HEK293 (cell line): ENCODE measurements around the gene TTBK1.
A peak's percentile ranks its signal among the peaks of the same experiment; 100 is the strongest.

Experiments
- CTCF ChIA-PET: fragments of 350-600 bp; formaldehyde crosslinking; extraction: SDS; loops from one replicate; lab custom pipeline; 2021; ENCODE audit warnings: antibody characterized with exemption; lab: Yijun Ruan, JAX
- POLR2A ChIA-PET: fragments of 300-600 bp; formaldehyde crosslinking; extraction: SDS; loops from one replicate; lab custom pipeline; 2020; ENCODE audit warnings: antibody characterized with exemption, inconsistent platforms; lab: Yijun Ruan, JAX
- H3K27ac ChIP-seq: fragments of 200-500 bp; sonication (Bioruptor generic); 2 replicates; pipeline ENCODE4 v1.5.1; 2014; ENCODE audit warnings: low read depth, low read length, control low read depth, inconsistent platforms; ENCODE audit errors: extremely low read depth
- H3K36me3 ChIP-seq, 2 experiments: fragments of 200-500 bp in 1 of 2; sonication (Bioruptor generic) in 1 of 2; 1 replicate in 1 of 2; 2 replicates in 1 of 2; pipeline ENCODE4 v1.5.1; 2014 to 2017; ENCODE audit warnings: inconsistent platforms in 2 of 2, low read length in 2 of 2; ENCODE audit not compliant: control insufficient read depth in 2 of 2, insufficient read depth in 1 of 2
- H3K4me1 ChIP-seq: fragments of 200-500 bp; sonication (Bioruptor generic); 2 replicates; pipeline ENCODE4 v1.5.1; 2014; ENCODE audit warnings: mild to moderate bottlenecking, low read length, inconsistent platforms; ENCODE audit not compliant: control insufficient read depth, insufficient read depth
- H3K4me3 ChIP-seq: 2 replicates; pipeline ENCODE4 v1.5.1; 2011; ENCODE audit warnings: low read depth, mild to moderate bottlenecking, control low read depth, low read length, moderate library complexity
- H3K9me3 ChIP-seq: fragments of 200-500 bp; sonication (Bioruptor generic); 2 replicates; pipeline ENCODE4 v1.5.1; 2014; ENCODE audit warnings: low read depth, low read length, inconsistent platforms; ENCODE audit not compliant: control insufficient read depth, insufficient read depth
- BCL11A ChIP-seq: fragments of 450-650 bp; formaldehyde crosslinking; IDR thresholded peaks from 2 replicates; pipeline ENCODE4 v1.5.1; 2016; ENCODE audit warnings: low read depth, missing biosample characterization, missing genetic modification characterization
- HIC1 ChIP-seq: fragments of 450-650 bp; formaldehyde crosslinking; IDR thresholded peaks from 2 replicates; pipeline ENCODE4 v1.5.1; 2016; ENCODE audit warnings: missing biosample characterization, missing genetic modification characterization
- MZF1 ChIP-seq: fragments of 450-650 bp; formaldehyde crosslinking; IDR thresholded peaks from 2 replicates; pipeline ENCODE4 v1.5.1; 2017; ENCODE audit warnings: missing biosample characterization, missing genetic modification characterization, borderline replicate concordance
- OVOL3 ChIP-seq: fragments of 450-650 bp; formaldehyde crosslinking; IDR thresholded peaks from 2 replicates; pipeline ENCODE4 v1.5.1; 2016; ENCODE audit warnings: missing biosample characterization, missing genetic modification characterization
- TCF7L2 ChIP-seq: IDR thresholded peaks from 2 replicates; pipeline ENCODE4 v1.6.1; 2011; ENCODE audit warnings: low read depth, mild to moderate bottlenecking, inconsistent platforms, low read length, moderate library complexity, borderline replicate concordance
- ZFP69B ChIP-seq: fragments of 450-650 bp; formaldehyde crosslinking; IDR thresholded peaks from 2 replicates; pipeline ENCODE4 v1.5.1; 2016; ENCODE audit warnings: missing biosample characterization, missing genetic modification characterization
- ZNF223 ChIP-seq: fragments of 450-650 bp; formaldehyde crosslinking; IDR thresholded peaks from 2 replicates; pipeline ENCODE4 v1.5.1; 2016; ENCODE audit warnings: missing biosample characterization, missing genetic modification characterization
- ZNF23 ChIP-seq: fragments of 450-650 bp; formaldehyde crosslinking; IDR thresholded peaks from 2 replicates; pipeline ENCODE4 v1.5.1; 2016; ENCODE audit warnings: missing biosample characterization, missing genetic modification characterization, borderline replicate concordance
- ZNF747 ChIP-seq: fragments of 450-650 bp; formaldehyde crosslinking; IDR thresholded peaks from 2 replicates; pipeline ENCODE4 v1.5.1; 2016; ENCODE audit warnings: missing biosample characterization, missing genetic modification characterization
- ZNF791 ChIP-seq: fragments of 450-650 bp; formaldehyde crosslinking; IDR thresholded peaks from 2 replicates; pipeline ENCODE4 v1.5.1; 2016; ENCODE audit warnings: missing biosample characterization, missing genetic modification characterization
- ZNF843 ChIP-seq: fragments of 450-650 bp; formaldehyde crosslinking; IDR thresholded peaks from 2 replicates; pipeline ENCODE4 v1.5.1; 2016; ENCODE audit warnings: missing biosample characterization, missing genetic modification characterization
- TF ChIP-seq, protein P1 (sequence below): fragments of 450-650 bp; formaldehyde crosslinking; IDR thresholded peaks from 2 replicates; pipeline ENCODE4 v1.5.1; 2016; ENCODE audit warnings: missing biosample characterization, missing genetic modification characterization, low read depth
- TF ChIP-seq, protein P2 (sequence below): fragments of 450-650 bp; formaldehyde crosslinking; IDR thresholded peaks from 2 replicates; pipeline ENCODE4 v1.5.1; 2016; ENCODE audit warnings: missing biosample characterization, missing genetic modification characterization

The TTBK1 gene

DNA sequence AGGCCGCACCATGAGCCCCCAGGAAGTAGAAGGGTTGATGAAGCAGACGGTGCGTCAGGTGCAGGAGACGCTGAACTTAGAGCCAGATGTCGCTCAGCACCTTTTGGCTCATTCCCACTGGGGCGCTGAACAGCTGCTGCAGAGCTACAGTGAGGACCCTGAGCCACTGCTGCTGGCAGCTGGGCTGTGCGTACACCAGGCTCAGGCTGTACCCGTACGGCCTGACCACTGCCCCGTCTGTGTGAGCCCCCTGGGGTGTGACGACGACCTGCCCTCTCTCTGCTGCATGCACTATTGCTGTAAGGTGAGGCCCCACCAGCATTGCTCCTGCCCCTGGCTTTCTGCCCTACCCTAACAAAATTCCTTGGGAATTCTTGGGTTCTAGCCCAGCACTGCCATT is 27.1 kb upstream of the TTBK1 start:
- no peak overlapping the region for H3K4me3 ChIP-seq
- peaks cover 0 to 11% of the 10 kb centered on the region in 2 experiments; a peak in 2 of 3 replicates for H3K36me3 ChIP-seq
- no peaks in the 10 kb centered on the region for H3K4me1 ChIP-seq
- TF ChIP-seq BCL11A (no peak), ZNF843 (tag by site-specific recombination) (no peak), ZNF23 (tag by site-specific recombination) (no peak), ZNF747 (tag by site-specific recombination) (no peak), TCF7L2 (no peak), OVOL3 (no peak), MZF1 (no peak)
- H3K27ac ChIP-seq = no peak overlapping the region
- H3K9me3 ChIP-seq = no peaks in the 10 kb centered on the region
- ChIA-PET CTCF (interaction anchor here (4.6 kb wide), 1 partner anchor 13 kb away, joined by 20 read pairs; the partner anchor contains the start of gene DNPH1), POLR2A (interaction anchor here (0.5 kb wide), 1 partner anchor 181 kb away, joined by 3 read pairs; no protein-coding TSS in a partner anchor)

- TF ChIP-seq ZFP69B (tag by site-specific recombination) (no peak), ZNF223 (tag by site-specific recombination) (no peak), HIC1 (tag by site-specific recombination) (no peak), OVOL3 (no peak)
- TF ChIP-seq, protein P1, sequence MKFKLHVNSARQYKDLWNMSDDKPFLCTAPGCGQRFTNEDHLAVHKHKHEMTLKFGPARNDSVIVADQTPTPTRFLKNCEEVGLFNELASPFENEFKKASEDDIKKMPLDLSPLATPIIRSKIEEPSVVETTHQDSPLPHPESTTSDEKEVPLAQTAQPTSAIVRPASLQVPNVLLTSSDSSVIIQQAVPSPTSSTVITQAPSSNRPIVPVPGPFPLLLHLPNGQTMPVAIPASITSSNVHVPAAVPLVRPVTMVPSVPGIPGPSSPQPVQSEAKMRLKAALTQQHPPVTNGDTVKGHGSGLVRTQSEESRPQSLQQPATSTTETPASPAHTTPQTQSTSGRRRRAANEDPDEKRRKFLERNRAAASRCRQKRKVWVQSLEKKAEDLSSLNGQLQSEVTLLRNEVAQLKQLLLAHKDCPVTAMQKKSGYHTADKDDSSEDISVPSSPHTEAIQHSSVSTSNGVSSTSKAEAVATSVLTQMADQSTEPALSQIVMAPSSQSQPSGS (tag by site-specific recombination) = no peak
Observed at GRCh38 chr6:43217351-43217750, 25.9 kb upstream of the TTBK1 start.

DNA sequence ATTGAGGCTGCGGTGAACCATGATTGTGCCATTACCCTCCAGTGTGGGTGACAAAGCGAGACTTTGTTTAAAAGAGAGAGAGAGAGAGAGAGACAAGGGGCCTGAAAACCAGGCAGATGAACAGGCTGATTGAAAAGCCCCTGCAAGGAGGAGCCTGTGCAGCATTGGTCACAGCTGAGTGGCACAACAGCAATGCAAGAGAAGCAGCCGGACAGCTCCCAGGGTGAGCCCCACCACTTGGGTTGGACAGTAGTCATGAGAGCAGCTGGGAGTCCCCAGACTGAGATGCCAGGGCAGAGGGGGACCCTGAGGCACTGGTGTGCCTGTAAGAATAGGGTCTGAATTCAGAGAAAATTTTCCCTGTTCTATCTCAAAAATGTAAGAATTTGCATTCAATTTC is 24.2 kb upstream of the TTBK1 start:
- H3K4me1 ChIP-seq = no peaks in the 10 kb centered on the region
- no peak overlapping the region for H3K4me3 ChIP-seq
- H3K9me3 ChIP-seq = no peaks in the 10 kb centered on the region
- no peak for TF ChIP-seq ZNF791 (tag by site-specific recombination)
- TF ChIP-seq, protein P2, sequence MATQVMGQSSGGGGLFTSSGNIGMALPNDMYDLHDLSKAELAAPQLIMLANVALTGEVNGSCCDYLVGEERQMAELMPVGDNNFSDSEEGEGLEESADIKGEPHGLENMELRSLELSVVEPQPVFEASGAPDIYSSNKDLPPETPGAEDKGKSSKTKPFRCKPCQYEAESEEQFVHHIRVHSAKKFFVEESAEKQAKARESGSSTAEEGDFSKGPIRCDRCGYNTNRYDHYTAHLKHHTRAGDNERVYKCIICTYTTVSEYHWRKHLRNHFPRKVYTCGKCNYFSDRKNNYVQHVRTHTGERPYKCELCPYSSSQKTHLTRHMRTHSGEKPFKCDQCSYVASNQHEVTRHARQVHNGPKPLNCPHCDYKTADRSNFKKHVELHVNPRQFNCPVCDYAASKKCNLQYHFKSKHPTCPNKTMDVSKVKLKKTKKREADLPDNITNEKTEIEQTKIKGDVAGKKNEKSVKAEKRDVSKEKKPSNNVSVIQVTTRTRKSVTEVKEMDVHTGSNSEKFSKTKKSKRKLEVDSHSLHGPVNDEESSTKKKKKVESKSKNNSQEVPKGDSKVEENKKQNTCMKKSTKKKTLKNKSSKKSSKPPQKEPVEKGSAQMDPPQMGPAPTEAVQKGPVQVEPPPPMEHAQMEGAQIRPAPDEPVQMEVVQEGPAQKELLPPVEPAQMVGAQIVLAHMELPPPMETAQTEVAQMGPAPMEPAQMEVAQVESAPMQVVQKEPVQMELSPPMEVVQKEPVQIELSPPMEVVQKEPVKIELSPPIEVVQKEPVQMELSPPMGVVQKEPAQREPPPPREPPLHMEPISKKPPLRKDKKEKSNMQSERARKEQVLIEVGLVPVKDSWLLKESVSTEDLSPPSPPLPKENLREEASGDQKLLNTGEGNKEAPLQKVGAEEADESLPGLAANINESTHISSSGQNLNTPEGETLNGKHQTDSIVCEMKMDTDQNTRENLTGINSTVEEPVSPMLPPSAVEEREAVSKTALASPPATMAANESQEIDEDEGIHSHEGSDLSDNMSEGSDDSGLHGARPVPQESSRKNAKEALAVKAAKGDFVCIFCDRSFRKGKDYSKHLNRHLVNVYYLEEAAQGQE (tag by site-specific recombination) = peak; percentile 81
- no peak for TF ChIP-seq ZNF747 (tag by site-specific recombination)
- ChIA-PET CTCF (interaction anchor here (0.5 to 4.6 kb wide), 2 partner anchors 10 to 243 kb away, joined by 5 to 20 read pairs; partner anchors contain the start of gene DNPH1), POLR2A (interaction anchor here (3.2 kb wide), 1 partner anchor 10 kb away, joined by 16 read pairs; the partner anchor contains the start of gene DNPH1)
- peaks cover 0 to 25% of the 10 kb centered on the region in 2 experiments; a peak in 2 of 3 replicates for H3K36me3 ChIP-seq
- H3K27ac ChIP-seq = no peak overlapping the region

More at GRCh38 chr6:43217351-43217750, 25.9 kb upstream of the TTBK1 start:
- peaks cover 0 to 11% of the 10 kb centered on the region in 2 experiments; a peak in 2 of 3 replicates for H3K36me3 ChIP-seq
- H3K27ac ChIP-seq = no peak overlapping the region
- no peak overlapping the region for H3K4me3 ChIP-seq
- ChIA-PET POLR2A (no interaction called here), CTCF (interaction anchor here (1.3 to 4.6 kb wide), 2 partner anchors 12 to 117 kb away, joined by 3 to 20 read pairs; partner anchors contain the start of gene DNPH1)
- no peaks in the 10 kb centered on the region for H3K4me1 ChIP-seq
- H3K9me3 ChIP-seq = no peaks in the 10 kb centered on the region
